HG03457 (cell line): Measurements from ENCODE around the gene HTT.

Source experiments
- ATAC-seq: cut with Tn5 transposase; IDR thresholded peaks from one replicate; pipeline ENCODE4 v1.9.1; 2021; ENCODE audit warnings: moderate number of reproducible peaks; ENCODE audit not compliant: unreplicated experiment

HTT gene

DNA sequence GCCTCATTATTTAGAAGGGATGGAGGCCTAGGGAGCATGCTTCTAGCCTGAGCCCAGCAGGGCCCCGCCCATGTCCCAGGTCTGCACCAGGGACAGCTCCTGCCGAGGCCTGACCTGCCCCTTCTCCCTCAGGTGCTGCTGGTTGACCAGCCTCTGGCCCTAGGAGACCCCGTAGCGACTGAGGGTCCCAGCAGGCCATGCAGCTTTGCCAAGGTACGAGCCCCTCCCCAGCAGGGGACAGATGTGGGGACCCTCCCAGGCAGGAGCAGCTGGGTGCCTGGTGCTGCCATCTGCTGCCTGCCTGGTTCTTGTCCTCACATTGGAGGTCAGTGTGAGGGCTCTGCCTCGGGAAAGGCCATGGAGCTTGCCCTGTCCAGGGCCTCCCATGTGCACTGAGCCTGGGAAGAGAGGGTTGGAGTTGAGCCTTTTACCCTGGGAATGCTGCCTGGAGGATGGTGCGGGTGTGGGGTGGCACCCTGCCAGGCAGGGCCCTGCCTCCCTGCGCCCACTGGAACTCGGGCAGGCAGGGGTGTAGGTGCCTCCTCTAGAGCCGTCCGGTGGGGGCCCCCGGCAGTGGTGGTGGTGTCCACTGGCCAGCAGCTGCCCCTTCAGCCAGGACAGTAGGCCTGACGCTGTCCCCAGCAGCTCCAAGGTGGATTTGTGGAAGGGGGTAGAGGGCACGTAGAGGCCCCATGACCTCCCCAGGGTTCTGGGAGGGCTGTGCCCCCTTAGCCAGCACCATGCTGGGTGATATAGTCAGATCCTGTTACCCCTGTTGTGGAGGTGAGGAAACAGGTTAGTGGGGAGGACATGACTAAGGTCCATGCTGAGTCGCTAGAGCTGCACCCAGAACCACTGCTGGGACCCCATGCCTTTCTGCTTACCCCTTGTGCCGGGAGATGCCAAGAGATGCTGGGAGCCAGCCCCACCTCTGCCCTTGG, 172.2 kb downstream of the HTT start:
- no peak for ATAC-seq

GRCh38 chr4:3247399-3248177, 173.1 kb downstream of the HTT start:
- ATAC-seq, result no peak

DNA sequence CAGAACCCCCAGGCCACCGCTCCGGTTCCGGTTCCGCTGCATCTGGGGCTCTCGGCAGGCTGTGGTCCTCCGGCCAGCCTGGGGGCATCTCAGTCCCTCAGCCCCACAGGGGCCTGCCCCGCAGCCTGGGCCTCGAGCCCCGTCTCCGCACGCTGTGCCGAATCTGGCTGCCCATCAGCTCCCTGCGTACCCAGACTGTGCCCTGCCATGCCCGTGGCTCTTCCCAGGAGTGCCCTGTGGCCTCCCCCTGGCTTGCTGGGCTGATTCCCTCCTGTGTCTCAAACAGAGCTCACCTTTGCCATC, 173.6 kb downstream of the HTT start:
- no peak for ATAC-seq

GRCh38 chr4:3248811-3249661, 174.6 kb downstream of the HTT start, which contains the start of gene MSANTD1:
TSS of gene MSANTD1 (plus strand) at chr4:3249159. CDS start at chr4:3249223, 64 bp downstream.
- ATAC-seq, result no peak

DNA sequence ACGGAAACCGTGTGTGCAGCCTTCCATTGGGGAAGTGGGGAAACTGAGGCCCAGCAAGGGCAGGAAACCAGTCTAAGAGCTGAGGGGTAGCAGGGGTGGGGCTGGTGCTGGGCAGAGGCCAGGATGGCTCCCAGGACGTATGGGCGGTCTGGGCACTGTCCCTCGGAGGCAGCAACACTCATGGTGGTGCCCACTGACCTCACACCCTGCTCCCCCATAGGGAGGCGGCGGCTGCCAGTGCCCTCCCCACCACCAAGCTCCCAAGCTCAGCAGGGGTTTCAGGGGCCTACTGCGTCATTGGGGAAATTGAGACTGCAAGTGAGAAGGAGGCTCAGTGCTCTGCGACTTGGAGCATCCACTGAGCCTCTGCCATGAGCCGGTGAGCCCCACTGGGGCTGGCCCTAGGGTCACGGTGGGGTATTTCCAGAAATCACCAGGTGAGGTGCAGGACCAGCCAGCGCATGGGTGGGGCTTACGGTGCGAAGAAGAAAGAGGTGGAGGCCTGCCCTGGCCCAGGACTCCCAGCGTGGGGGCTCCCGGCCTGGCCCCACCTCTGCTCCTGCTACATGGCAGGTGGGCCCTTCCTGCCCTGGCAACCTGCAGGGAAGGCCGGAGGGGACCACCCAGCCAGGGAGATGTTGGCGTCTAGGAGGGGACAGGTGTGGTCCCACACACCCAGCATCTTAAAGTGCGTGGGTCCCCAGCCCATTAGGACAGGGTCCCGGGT, 175.4 kb downstream of the HTT start:
- no peak for ATAC-seq

- ATAC-seq, result no peak
These were observed 176.0 kb downstream of the HTT start for GRCh38 chr4:3250438-3250955.

GRCh38 chr4:3250956-3251690, 176.6 kb downstream of the HTT start:
- no peak for ATAC-seq

DNA sequence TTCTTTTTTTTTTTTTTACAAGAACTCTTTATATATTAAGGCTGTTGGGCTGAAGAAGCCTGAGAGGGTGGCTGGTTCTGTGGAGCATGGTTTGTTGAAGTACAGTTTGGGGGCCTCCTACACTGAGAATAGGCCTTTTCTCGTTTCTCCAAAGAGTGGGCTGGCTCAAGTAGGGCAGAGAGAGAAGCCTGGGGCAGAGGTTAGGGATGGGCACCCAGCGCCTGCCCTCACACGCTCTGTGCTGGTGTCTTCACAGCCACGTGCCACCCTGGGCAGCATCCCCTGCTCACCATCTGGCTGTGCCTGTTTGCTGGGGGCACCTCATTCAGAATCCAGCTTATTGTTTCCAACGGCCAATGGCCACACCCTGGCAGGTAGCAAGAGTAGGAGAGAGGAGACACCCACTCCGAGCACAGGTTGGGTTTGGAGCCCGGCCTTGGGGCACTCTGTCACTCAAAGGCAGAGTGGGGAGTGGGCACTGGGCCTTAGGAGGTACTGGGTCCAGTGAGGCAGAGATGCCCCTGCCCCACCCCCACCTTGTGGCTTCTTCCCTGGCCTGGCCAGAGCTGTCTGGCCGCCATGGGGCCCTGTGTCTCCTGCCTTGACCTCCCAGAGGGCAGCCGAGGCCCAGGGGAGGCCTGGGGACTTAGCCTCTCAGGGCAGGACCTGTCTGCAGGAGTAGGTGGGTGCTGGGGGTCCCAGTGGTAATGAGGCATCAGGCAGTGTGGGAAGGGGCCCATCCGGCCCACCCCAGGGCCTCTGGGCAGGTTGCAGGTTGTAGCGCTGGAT, 177.4 kb downstream of the HTT start:
- no peak for ATAC-seq

DNA sequence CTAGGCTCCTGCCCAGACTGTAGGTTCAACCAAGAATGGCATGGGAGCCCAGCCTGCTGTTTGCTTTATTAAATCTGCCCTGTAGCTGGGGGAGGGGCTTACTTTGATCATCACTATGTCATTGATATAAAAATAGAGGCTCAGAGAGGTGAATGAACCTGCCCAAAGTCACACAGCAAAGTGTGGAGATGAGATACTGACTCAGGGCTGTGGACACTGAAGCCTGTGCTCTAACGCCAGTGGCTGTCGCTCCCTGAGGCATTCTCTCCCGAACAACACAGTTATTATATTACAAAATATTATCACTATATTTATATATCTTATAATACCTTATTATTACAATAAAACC, 178.0 kb downstream of the HTT start:
- ATAC-seq, result no peak

DNA sequence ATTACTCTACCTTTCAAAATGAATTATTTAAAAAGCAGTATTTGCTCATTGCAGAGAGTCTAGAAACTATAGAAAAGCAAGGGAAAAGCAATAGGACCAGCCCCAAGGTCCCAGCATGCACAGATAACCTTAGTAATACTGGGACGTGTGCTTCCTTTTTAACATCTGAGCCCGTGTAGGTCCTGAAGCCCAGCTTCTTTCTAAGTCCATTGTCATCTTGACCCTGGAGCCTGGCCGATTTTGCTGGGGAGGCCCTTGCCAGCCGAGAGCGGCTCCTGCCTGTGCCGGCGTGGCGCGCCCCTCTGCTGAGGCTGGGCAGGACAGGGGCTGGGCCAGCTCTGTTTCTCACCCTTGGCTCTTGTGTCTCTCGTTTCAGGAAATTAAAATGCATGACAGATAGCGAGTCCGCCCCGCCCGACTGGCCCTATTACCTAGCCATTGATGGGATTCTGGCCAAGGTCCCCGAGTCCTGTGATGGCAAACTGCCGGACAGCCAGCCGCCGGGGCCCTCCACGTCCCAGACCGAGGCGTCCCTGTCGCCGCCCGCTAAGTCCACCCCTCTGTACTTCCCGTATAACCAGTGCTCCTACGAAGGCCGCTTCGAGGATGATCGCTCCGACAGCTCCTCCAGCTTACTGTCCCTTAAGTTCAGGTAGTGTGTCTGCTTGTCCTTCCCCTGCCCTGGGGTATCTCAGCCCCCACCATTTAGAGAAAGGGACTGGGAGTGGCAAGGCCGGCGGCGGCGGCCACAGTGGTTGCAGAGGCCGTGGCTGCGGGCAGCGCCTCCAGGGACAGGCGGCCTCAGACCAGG, 178.6 kb downstream of the HTT start:
- no peak for ATAC-seq

DNA sequence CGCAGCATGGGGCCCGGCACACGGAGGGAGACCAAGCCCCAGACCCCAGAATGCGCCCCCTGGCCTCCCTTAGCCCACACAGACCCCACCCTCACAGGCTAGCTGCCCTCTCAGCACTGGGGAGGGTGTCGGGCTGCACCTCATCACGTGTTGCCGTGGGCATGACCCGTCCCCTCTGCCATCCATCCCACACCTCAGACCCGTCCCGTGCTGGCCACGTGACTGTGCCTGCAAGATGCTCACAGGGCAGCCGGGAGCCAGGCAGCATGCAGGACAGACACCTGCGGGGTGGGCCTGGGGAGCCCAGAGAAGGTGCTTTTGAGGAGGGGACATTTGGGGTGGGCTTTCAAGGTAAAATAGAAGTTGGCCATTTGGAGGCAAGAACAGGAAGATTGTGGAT, 179.3 kb downstream of the HTT start:
- no peak for ATAC-seq

DNA sequence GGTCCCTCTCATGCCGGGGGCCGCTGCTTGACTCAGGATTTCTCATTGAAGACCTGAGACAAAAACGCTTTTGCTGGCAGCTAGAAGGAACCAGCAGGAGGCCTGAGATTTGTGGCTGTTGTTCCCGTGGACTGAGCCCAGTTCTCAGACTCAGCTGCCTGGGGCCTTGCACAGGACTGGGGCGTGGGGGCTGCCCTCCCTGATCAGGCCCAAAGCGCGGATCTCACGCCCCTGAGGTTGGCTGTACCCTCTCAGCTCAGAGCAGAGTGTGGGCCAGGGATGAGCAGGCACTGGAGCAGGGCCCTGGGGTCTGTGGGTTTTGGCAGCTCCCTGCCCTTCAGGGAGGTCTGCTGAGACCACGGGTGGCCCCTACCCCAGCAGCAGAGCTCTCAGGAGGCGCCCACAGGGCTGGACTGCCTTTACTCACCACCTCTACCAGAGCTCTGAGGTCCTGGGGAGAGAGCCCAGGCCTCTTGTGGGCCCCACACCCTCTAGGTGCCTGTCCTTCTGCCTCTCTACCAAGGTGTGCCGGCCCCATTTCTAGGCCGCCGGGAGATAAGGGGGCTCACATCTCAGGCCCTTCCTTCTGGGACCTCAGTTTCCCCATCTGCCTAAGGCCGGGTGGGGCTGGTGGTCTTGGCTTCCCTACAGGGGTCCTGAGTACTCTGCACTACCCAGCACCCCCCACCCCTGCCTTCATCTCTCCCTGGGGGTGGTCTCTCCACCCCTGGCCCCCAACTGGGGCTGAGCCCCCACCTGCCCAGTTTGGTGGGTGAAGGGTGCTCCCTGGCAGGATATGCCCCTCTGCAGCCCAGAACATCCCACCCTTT, 180.0 kb downstream of the HTT start:
- ATAC-seq, result no peak

- ATAC-seq, result no peak
These were observed 181.2 kb downstream of the HTT start for GRCh38 chr4:3255611-3256186.

- no peak for ATAC-seq
These were observed 182.0 kb downstream of the HTT start for GRCh38 chr4:3256230-3257102.

DNA sequence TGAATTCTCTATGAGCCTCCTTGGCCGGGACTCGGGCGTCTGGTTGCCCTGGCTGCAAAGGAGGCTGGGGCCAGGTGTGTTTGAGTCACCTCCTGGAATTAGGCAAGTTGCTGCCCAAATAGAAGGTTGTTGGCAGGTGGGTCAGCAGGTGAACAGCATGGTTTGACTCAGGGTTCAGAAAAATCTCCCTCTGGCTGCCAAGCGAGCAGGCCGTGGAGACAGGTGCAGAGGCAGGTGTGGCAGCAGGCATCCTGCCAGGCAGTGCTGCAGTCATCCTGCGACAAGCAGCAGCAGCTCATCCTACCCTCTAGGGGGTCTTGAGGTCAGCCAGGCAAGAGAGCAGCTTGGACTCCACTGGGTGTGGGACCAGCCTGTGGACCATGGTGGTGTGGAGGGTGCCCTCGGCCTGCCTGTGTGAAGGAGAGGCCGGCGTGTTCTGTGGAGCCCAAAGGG, 182.6 kb downstream of the HTT start:
- no peak for ATAC-seq
